Measurements from ENCODE around the gene CLEC1A.

CLEC1A gene

DNA sequence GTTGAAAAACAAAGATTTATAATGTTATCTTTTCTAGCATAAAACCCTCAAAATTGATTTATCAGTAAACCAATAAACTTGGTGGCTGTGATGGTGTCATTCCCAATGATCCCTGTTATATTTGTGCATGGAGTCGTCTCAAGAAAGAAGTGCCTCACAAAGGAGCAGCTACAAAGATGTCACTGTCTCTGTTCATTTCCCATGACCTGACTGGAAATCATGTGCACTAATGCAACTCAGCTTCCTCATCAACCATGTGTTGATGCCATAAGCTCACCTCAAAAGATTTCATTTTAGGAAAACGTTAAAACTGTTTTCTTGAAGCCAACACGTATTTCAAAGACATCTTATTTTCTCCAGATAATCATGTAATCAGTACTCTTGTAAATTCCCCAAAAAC is 28.8 kb downstream of the CLEC1A start:
- TF ChIP-seq, protein P1, sequence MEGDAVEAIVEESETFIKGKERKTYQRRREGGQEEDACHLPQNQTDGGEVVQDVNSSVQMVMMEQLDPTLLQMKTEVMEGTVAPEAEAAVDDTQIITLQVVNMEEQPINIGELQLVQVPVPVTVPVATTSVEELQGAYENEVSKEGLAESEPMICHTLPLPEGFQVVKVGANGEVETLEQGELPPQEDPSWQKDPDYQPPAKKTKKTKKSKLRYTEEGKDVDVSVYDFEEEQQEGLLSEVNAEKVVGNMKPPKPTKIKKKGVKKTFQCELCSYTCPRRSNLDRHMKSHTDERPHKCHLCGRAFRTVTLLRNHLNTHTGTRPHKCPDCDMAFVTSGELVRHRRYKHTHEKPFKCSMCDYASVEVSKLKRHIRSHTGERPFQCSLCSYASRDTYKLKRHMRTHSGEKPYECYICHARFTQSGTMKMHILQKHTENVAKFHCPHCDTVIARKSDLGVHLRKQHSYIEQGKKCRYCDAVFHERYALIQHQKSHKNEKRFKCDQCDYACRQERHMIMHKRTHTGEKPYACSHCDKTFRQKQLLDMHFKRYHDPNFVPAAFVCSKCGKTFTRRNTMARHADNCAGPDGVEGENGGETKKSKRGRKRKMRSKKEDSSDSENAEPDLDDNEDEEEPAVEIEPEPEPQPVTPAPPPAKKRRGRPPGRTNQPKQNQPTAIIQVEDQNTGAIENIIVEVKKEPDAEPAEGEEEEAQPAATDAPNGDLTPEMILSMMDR (IDR thresholded peaks at IDR 0.05; ENCODE audit: insufficient read depth, low read length) = no peak
- TF ChIP-seq GABPA (IDR thresholded peaks at IDR 0.05; ENCODE audit: low read depth) (no peak), POLR2AphosphoS5 (IDR thresholded peaks at IDR 0.05; ENCODE audit: low read depth) (no peak), SPI1 (IDR thresholded peaks at IDR 0.05; ENCODE audit: borderline replicate concordance, low read depth) (no peak)
- TF ChIP-seq, protein P2, sequence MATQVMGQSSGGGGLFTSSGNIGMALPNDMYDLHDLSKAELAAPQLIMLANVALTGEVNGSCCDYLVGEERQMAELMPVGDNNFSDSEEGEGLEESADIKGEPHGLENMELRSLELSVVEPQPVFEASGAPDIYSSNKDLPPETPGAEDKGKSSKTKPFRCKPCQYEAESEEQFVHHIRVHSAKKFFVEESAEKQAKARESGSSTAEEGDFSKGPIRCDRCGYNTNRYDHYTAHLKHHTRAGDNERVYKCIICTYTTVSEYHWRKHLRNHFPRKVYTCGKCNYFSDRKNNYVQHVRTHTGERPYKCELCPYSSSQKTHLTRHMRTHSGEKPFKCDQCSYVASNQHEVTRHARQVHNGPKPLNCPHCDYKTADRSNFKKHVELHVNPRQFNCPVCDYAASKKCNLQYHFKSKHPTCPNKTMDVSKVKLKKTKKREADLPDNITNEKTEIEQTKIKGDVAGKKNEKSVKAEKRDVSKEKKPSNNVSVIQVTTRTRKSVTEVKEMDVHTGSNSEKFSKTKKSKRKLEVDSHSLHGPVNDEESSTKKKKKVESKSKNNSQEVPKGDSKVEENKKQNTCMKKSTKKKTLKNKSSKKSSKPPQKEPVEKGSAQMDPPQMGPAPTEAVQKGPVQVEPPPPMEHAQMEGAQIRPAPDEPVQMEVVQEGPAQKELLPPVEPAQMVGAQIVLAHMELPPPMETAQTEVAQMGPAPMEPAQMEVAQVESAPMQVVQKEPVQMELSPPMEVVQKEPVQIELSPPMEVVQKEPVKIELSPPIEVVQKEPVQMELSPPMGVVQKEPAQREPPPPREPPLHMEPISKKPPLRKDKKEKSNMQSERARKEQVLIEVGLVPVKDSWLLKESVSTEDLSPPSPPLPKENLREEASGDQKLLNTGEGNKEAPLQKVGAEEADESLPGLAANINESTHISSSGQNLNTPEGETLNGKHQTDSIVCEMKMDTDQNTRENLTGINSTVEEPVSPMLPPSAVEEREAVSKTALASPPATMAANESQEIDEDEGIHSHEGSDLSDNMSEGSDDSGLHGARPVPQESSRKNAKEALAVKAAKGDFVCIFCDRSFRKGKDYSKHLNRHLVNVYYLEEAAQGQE (IDR thresholded peaks at IDR 0.05; ENCODE audit: insufficient replicate concordance, low read depth) = no peak
- no peaks in the 10 kb centered on the region for H3K27me3 ChIP-seq (ENCODE audit: insufficient read depth, poor library complexity, severe bottlenecking)
- no peak overlapping the region for H3K4me3 ChIP-seq (replicated peaks; ENCODE audit: insufficient read depth, low read length)
- DNase-seq (ENCODE audit: low read depth in 1 of 2, low spot score in 1 of 2) = peak in 1 of 2 experiments; percentile 15
- peak overlapping the region; percentile 95 for H3K27ac ChIP-seq (replicated peaks)

DNA sequence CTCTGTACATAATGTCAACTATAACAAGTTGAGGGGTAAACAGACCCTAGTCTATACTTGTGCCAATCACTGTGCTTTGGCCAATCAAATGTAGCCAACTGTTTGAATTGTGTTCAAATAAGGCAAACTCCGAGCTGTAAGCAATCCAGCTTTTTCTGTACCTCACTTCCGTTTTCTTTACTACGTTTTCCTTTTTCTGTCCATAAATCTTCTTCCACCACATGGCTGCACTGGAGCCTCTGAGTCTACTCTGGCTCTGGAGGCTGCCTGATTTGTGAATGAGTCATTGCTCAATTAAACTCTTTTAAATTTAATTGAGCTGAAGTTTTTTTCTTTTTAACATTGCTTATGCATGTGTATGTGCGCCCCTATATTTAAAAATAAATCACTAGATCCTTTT is 29.7 kb downstream of the CLEC1A start:
- Histone ChIP-seq H3K4me3 (replicated peaks; ENCODE audit: insufficient read depth, low read length) (no peak overlapping the region), H3K27ac (replicated peaks) (peak overlapping the region; percentile 95), H3K27me3 (ENCODE audit: insufficient read depth, poor library complexity, severe bottlenecking) (no peaks in the 10 kb centered on the region)
- DNase-seq (ENCODE audit: low read depth in 1 of 2, low spot score in 1 of 2) = peak; percentile 56 to 58
- peak; percentile 90 for TF ChIP-seq SPI1 (IDR thresholded peaks at IDR 0.05; ENCODE audit: borderline replicate concordance, low read depth)
- no peak for TF ChIP-seq POLR2AphosphoS5 (IDR thresholded peaks at IDR 0.05; ENCODE audit: low read depth)

DNA sequence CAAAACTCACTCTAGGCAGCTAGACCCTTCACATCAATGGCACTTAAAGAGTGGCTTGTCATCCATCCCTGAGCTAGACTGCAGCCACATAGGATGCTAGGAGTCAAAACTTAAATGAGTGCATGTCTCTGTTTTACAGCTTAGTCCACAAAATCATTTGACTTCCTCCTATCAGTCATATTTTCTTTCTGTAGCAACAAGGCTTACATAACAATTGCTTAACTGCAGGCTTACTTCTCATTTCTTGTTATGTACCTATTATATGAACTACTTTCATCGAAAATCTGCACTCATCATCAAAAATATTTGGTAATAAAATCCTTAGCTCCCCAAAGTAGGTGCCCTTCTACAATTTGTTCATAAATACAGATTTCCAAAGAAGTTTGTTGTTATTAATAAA is 30.1 kb downstream of the CLEC1A start:
- no peak overlapping the region for H3K4me3 ChIP-seq (replicated peaks; ENCODE audit: insufficient read depth, low read length)
- TF ChIP-seq SPI1 (IDR thresholded peaks at IDR 0.05; ENCODE audit: borderline replicate concordance, low read depth) (peak; percentile 80), GABPA (IDR thresholded peaks at IDR 0.05; ENCODE audit: low read depth) (no peak)
- H3K27ac ChIP-seq (replicated peaks) = peak overlapping the region; percentile 95
- peak; percentile 68 to 72 for DNase-seq (ENCODE audit: low read depth in 1 of 2, low spot score in 1 of 2)
- no peaks in the 10 kb centered on the region for H3K27me3 ChIP-seq (ENCODE audit: insufficient read depth, poor library complexity, severe bottlenecking)

DNA sequence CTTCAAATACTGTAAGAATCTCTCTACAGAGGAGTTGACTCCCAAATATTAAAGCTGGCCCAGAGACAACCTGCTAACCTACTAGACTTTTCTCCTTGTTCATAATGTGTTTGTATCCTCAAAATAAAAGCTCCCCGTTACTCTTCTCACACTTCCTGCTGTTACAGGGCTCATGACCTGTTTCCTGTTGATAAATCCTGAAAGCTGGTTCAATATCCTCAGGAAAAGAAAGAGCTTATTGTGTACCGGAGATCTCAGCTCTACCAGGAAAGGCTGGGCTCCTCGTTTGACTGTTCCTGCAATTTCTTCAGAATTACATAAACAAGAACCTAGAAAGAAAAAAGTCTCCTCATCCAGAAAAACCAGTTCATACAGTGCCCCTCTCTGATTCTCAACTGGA is 30.8 kb downstream of the CLEC1A start:
- Histone ChIP-seq H3K27me3 (ENCODE audit: insufficient read depth, poor library complexity, severe bottlenecking) (no peaks in the 10 kb centered on the region), H3K4me3 (replicated peaks; ENCODE audit: insufficient read depth, low read length) (no peak overlapping the region), H3K27ac (replicated peaks) (peak overlapping the region; percentile 95)
- no peak for TF ChIP-seq GABPA (IDR thresholded peaks at IDR 0.05; ENCODE audit: low read depth)
- no peak for TF ChIP-seq SPI1 (IDR thresholded peaks at IDR 0.05; ENCODE audit: borderline replicate concordance, low read depth)
- TF ChIP-seq POLR2AphosphoS5 (IDR thresholded peaks at IDR 0.05; ENCODE audit: low read depth) = no peak
- TF ChIP-seq, protein P2 (IDR thresholded peaks at IDR 0.05; ENCODE audit: insufficient replicate concordance, low read depth) = no peak
- TF ChIP-seq, protein P1 (IDR thresholded peaks at IDR 0.05; ENCODE audit: insufficient read depth, low read length) = no peak
- no peak for DNase-seq (ENCODE audit: low read depth in 1 of 2, low spot score in 1 of 2)

DNA sequence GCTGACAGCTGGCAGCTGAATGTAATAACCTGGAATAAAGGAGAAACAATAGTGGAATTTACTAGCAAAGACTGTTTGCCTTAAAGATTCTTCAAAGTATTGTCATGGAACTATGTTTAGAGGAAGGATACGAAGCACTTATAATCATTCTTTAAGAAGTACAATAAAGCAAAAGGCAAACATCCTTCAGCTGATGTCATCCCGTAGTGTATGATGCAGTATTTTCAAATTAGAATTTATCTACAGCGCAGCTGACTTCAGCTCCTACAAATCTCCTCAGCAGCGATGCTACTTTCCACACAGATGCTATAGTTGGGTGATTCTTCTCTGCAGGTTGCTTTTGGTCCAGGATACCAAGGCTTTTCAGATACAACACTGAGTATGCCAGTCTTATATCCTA is 31.5 kb downstream of the CLEC1A start:
- DNase-seq (ENCODE audit: low read depth in 1 of 2, low spot score in 1 of 2) = no peak
- H3K27ac ChIP-seq (replicated peaks) = peak overlapping the region; percentile 95
- H3K27me3 ChIP-seq (ENCODE audit: insufficient read depth, poor library complexity, severe bottlenecking) = no peaks in the 10 kb centered on the region
- TF ChIP-seq POLR2AphosphoS5 (IDR thresholded peaks at IDR 0.05; ENCODE audit: low read depth) (no peak), GABPA (IDR thresholded peaks at IDR 0.05; ENCODE audit: low read depth) (no peak), SPI1 (IDR thresholded peaks at IDR 0.05; ENCODE audit: borderline replicate concordance, low read depth) (no peak)
- TF ChIP-seq, protein P1 (IDR thresholded peaks at IDR 0.05; ENCODE audit: insufficient read depth, low read length) = no peak
- TF ChIP-seq, protein P2 (IDR thresholded peaks at IDR 0.05; ENCODE audit: insufficient replicate concordance, low read depth) = no peak
- no peak overlapping the region for H3K4me3 ChIP-seq (replicated peaks; ENCODE audit: insufficient read depth, low read length)

Data from HL-60 (cell line).